K562 (cell line): ENCODE results near the gene ANKRD34A. TPM values are rescaled to one million over a fixed set of nuclear protein-coding genes. Genes with fewer than 3 reads are reported as not detected.

Source experiments
- ATAC-seq: fragments of 200-7000 bp; cut with Tn5 transposase; 3 replicates; pipeline ENCODE4 v1.9.1; 2020; ENCODE audit warnings: moderate library complexity
- BruUV-seq: library from RNA; stranded (reverse); fragments of 400-500 nt; replicated peaks from 2 replicates; lab custom pipeline; 2021; lab: Mats Ljungman, UMichigan
- CTCF ChIA-PET: fragments of 300-600 bp; formaldehyde crosslinking; extraction: SDS; loops from one replicate; lab custom pipeline; 2021; ENCODE audit warnings: low intra/inter-chr PET ratio; lab: Yijun Ruan, JAX
- POLR2A ChIA-PET: fragments of 300-600, 350-650 bp; sonication (Branson Sonifier 250); formaldehyde crosslinking; extraction: SDS; loops from one replicate; lab custom pipeline; 2021; ENCODE audit warnings: antibody characterized with exemption, inconsistent platforms; lab: Yijun Ruan, JAX
- DNase-seq, 4 experiments: peaks; one replicate each; pipeline versions ENCODE4 v3.0.0 to v3.0.0-alpha.2; 2011 to 2018; ENCODE audit warnings: low spot score in 3 of 4, mixed read lengths in 3 of 4; ENCODE audit errors: extremely low read depth in 1 of 4
- FAIRE-seq: peaks from 2 replicates; lab custom pipeline; 2011; peaks lifted over from hg19 to GRCh38; lab: Jason Lieb, UNC
- H2AFZ ChIP-seq: 2 replicates; pipeline ENCODE4 v1.6.0; 2011; ENCODE audit warnings: low read depth, low read length, control low read depth, inconsistent platforms
- H3K27ac ChIP-seq: fragments of 200-600 bp; 3 replicates; pipeline ENCODE4 v1.8.0; 2011; ENCODE audit warnings: low read depth, mild to moderate bottlenecking, control low read depth, inconsistent platforms, low read length, moderate library complexity, mixed read lengths; ENCODE audit errors: extremely low read depth
- H3K27me3 ChIP-seq, 2 experiments: fragments of 300-600 bp in 1 of 2; 2 replicates in 1 of 2; 3 replicates in 1 of 2; pipeline versions ENCODE4 v1.6.0 to v1.8.0; 2011; ENCODE audit warnings: inconsistent platforms in 2 of 2, low read length in 2 of 2, mild to moderate bottlenecking in 1 of 2, mixed read lengths in 1 of 2, moderate library complexity in 1 of 2; ENCODE audit not compliant: control insufficient read depth in 2 of 2, insufficient read depth in 2 of 2
- H3K36me3 ChIP-seq: fragments of 300-600 bp; 3 replicates; pipeline ENCODE4 v1.8.0; 2011; ENCODE audit warnings: mild to moderate bottlenecking, low read length, inconsistent platforms; ENCODE audit not compliant: control insufficient read depth, insufficient read depth
- H3K4me1 ChIP-seq, 2 experiments: fragments of 200-600 bp in 1 of 2; replicated peaks in 1 of 2; 2 replicates in 1 of 2; 3 replicates in 1 of 2; pipeline versions ENCODE4 v1.5.1 to v1.8.0; 2011; ENCODE audit warnings: inconsistent platforms in 2 of 2, low read length in 2 of 2, mild to moderate bottlenecking in 1 of 2, mixed read lengths in 1 of 2, moderate library complexity in 1 of 2; ENCODE audit not compliant: control insufficient read depth in 2 of 2, insufficient read depth in 2 of 2
- H3K4me2 ChIP-seq: 2 replicates; pipeline ENCODE4 v1.6.1; 2011; ENCODE audit warnings: low read length, control low read depth, inconsistent platforms, mixed read lengths; ENCODE audit not compliant: insufficient read depth
- H3K4me3 ChIP-seq: fragments of 200-600 bp; sonication (generic), shearing (Covaris generic); 2 replicates; pipeline ENCODE4 v1.5.1; 2016; ENCODE audit warnings: control low read depth, inconsistent platforms
- H3K79me2 ChIP-seq: fragments of 200-600 bp; 3 replicates; pipeline ENCODE4 v1.8.0; 2011; ENCODE audit warnings: low read length, inconsistent platforms; ENCODE audit not compliant: control insufficient read depth, insufficient read depth
- H3K9ac ChIP-seq, 2 experiments: 2 replicates each; pipeline versions ENCODE4 v1.6.0 to v1.6.1; 2011; ENCODE audit warnings: low read depth in 2 of 2, low read length in 2 of 2, control low read depth in 1 of 2, inconsistent platforms in 1 of 2, mild to moderate bottlenecking in 1 of 2, mixed read lengths in 1 of 2; ENCODE audit not compliant: insufficient read depth in 1 of 2
- H3K9me1 ChIP-seq: one replicate; pipeline ENCODE4 v1.6.0; 2011; ENCODE audit warnings: inconsistent platforms, mild to moderate bottlenecking, low read length, moderate library complexity; ENCODE audit not compliant: control insufficient read depth, insufficient read depth
- H3K9me3 ChIP-seq: replicated peaks from 2 replicates; pipeline ENCODE4 v1.5.1; 2011; ENCODE audit warnings: low read depth, low read length, inconsistent platforms; ENCODE audit not compliant: control insufficient read depth, insufficient read depth
- H4K20me1 ChIP-seq: replicated peaks from 2 replicates; pipeline ENCODE4 v1.6.1; 2011; ENCODE audit warnings: low read length, inconsistent platforms, mixed read lengths; ENCODE audit not compliant: control insufficient read depth, insufficient read depth
- HEY1 ChIP-seq: fragments of 250-450 bp; sonication (Bioruptor Pico); IDR thresholded peaks from 2 replicates; pipeline ENCODE4 v1.5.0; 2020; ENCODE audit warnings: mild to moderate bottlenecking, moderate library complexity, borderline replicate concordance
- ZKSCAN1 ChIP-seq: fragments of 150-350 bp; IDR thresholded peaks from 2 replicates; pipeline ENCODE4 v1.6.1; 2016; ENCODE audit warnings: low read depth, low read length
- ZNF12 ChIP-seq: sonication (generic); formaldehyde crosslinking; IDR thresholded peaks from 2 replicates; pipeline ENCODE4 v1.4.0; 2020; ENCODE audit warnings: mild to moderate bottlenecking, missing genetic modification reagents
- WGBS: fragments of 100-300 bp; shearing (Covaris generic); methylation state at CpG from one replicate; pipeline ENCODE4 v1.1.6; 2016; ENCODE audit warnings: low coverage, mixed read lengths; ENCODE audit not compliant: insufficient coverage; ENCODE audit errors: missing lambda C conversion rate; 5-methylcytosine and 5-hydroxymethylcytosine counted together
- in situ Hi-C: fragments of 300-500 bp; cut with MboI; formaldehyde crosslinking; loops from 4 replicates; pipeline ENCODE4 v1.15.0; 2018; ENCODE audit warnings: inconsistent platforms, mixed read lengths
- intact Hi-C: fragments of 100-400 bp; cut with micrococcal nuclease; formaldehyde crosslinking; loops from 2 replicates; pipeline ENCODE4 v1.14.2; 2022
- polyA plus RNA-seq, 8 experiments: library from polyadenylated mRNA; depleted of rRNA in 4 of 8; stranded (reverse) in 5 of 8; unstranded in 3 of 8; fragments of >200 nt; fragmentation: Nextera tagmentation in 2 of 8; fragmentation: Illumina TruSeq in 1 of 8; extraction: Ambion mirVana in 2 of 8; extraction: Trizol in 1 of 8; gene quantifications; 2 replicates each; pipeline versions ENCODE4 v1.2.1 to v1.2.3, GENCODE V29; 2011 to 2014; ENCODE audit warnings: inconsistent platforms in 1 of 8, missing spikeins in 1 of 8
- total RNA-seq, 7 experiments: library from RNA; depleted of rRNA in 6 of 7; stranded (reverse); fragments of >200 nt in 6 of 7; fragmentation: Illumina TruSeq in 2 of 7; extraction: Trizol in 2 of 7; gene quantifications; 2 replicates each; pipeline versions ENCODE4 v1.2.1 to v1.2.3, GENCODE V29; 2011 to 2021; ENCODE audit warnings: low replicate concordance in 1 of 7
- TF ChIP-seq, protein P1 (sequence below): sonication (generic); formaldehyde crosslinking; IDR thresholded peaks from 2 replicates; pipeline ENCODE4 v1.8.0; 2022; ENCODE audit warnings: mild to moderate bottlenecking, missing genetic modification reagents, borderline replicate concordance

Gene ANKRD34A
- total and polyA plus RNA-seq, 9 of the 15 experiments (the other 6 are each of a cell fraction or from before 2014, with no cell fraction given) = 0.06 to 1.6 (median 0.43) TPM

DNA sequence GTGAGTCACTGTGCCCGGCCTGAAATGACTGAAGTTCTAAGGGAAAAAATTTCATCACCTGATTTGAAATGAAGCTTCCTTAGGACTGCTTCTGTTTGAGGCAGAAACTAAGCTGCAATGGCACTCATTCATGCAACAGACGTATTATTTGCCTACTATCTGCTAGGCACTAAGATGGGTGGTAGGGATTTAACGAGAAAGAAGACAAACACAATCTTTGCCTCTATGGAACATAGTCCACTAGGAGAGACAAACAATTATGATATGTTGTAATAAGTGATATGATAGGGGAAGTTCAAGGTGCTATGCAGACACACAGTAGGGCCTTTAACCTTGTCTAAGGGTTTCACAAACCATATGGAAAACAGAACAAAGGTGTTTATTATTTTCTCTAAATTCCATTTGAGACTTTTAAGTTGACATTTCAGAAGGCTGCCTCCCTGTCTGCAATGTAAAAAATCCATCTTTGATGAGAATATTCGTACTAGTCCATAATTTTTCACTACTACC, 17.8 kb downstream of the ANKRD34A start:
- BruUV-seq = no TSS peak
- no peak overlapping the region for H3K4me3 ChIP-seq
- H4K20me1 ChIP-seq = no peaks in the 10 kb centered on the region
- no peak for ATAC-seq
- H3K4me2 ChIP-seq = no peak overlapping the region
- WGBS = 88% methylated on average over 4 of the region's 4 CpGs
- POLR2A ChIA-PET = no interaction called here
- H3K79me2 ChIP-seq = no peaks in the 10 kb centered on the region
- in situ Hi-C loops = no loop called here
- no peaks in the 10 kb centered on the region for H3K9me3 ChIP-seq
- intact Hi-C loops = no loop called here
- H2AFZ ChIP-seq = no peak overlapping the region
- TF ChIP-seq, protein P1, sequence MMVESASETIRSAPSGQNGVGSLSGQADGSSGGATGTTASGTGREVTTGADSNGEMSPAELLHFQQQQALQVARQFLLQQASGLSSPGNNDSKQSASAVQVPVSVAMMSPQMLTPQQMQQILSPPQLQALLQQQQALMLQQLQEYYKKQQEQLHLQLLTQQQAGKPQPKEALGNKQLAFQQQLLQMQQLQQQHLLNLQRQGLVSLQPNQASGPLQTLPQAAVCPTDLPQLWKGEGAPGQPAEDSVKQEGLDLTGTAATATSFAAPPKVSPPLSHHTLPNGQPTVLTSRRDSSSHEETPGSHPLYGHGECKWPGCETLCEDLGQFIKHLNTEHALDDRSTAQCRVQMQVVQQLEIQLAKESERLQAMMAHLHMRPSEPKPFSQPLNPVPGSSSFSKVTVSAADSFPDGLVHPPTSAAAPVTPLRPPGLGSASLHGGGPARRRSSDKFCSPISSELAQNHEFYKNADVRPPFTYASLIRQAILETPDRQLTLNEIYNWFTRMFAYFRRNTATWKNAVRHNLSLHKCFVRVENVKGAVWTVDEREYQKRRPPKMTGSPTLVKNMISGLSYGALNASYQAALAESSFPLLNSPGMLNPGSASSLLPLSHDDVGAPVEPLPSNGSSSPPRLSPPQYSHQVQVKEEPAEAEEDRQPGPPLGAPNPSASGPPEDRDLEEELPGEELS = no peak
- TF ChIP-seq ZNF12 (no peak), ZKSCAN1 (peak; percentile 84), HEY1 (CRISPR knock-in tag) (no peak)
- no peak for DNase-seq
- no peak overlapping the region for H3K27ac ChIP-seq
- H3K4me1 ChIP-seq = peaks cover 0 to 3% of the 10 kb centered on the region in 2 experiments; a peak in 3 of 5 replicates
- CTCF ChIA-PET = no interaction called here
- no peaks in the 10 kb centered on the region for H3K9me1 ChIP-seq
- H3K27me3 ChIP-seq = no peaks in the 10 kb centered on the region
- no peak overlapping the region for H3K9ac ChIP-seq
- peaks cover 15% of the 10 kb centered on the region; the same call in 1 of the 3 replicates for H3K36me3 ChIP-seq
- no peak for FAIRE-seq
